ENCODE data around the gene PRICKLE2.
"Not testable (repeated sequence)": the region's sequence is repeated elsewhere in the genome, so short reads cannot be mapped to it uniquely, and the experiment has no call there.

The PRICKLE2 gene

DNA sequence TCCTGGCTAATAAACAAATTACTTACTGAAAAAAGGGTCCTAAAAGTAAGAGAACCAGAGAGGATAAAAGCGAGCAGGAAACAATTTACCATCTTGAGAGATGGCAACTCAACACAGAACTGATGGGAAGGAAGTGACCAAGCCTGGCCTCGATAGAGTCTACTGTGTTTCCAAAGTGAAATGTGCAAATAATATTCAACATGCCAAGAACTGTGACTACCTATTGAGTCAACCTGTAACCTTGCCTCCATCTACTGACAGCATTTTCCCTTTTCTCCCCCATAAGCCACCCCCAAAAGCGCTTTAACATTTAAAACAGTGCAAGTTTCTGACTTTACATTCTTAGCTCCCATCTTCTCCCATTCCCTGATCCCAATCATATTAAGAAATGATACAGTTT is 126.6 kb downstream of the PRICKLE2 start:
- DNase-seq (ENCODE audit: low read depth) = no peak

DNA sequence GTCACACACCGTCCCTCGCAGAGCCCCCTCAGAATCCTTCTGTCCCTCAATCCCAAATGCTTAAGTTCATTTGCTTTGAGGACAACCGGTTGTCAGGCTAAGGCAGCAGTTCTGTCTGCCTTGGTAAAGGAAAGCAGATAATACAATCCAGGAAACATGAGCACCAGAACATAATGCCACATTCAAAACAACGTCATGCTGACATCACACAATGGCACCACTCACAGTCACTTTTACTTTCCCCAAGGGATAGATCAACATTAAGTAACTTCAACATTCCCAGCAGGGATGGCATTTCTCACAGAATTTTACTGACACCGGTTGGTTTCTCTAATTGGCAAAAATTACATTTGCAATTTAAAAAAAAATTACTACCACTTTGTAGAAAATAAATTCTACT is 127.3 kb downstream of the PRICKLE2 start:
- no peak for DNase-seq (ENCODE audit: low read depth)

DNA sequence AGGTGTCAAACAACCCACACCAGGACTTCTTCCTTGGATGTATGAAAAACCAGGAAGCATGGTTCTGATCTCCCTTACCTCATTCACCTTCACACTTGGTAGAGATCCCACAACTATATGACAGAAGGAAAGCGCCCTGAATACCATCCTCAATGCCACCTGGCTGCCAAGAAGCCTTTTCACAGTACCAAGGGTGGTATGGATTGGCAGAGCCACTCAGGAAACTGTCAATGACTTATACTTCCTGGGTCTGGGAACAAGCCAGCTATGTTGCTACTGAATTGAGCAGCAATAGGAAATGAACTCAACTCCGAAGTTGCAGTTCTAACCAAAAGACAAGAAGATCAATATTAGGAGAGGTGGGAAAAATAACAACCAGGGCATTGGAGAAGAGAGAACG is 129.5 kb downstream of the PRICKLE2 start:
- DNase-seq (ENCODE audit: low read depth) = no peak

- DNase-seq (ENCODE audit: low read depth) = no peak
These were observed 130.6 kb downstream of the PRICKLE2 start for GRCh38 chr3:64094713-64095079.

DNA sequence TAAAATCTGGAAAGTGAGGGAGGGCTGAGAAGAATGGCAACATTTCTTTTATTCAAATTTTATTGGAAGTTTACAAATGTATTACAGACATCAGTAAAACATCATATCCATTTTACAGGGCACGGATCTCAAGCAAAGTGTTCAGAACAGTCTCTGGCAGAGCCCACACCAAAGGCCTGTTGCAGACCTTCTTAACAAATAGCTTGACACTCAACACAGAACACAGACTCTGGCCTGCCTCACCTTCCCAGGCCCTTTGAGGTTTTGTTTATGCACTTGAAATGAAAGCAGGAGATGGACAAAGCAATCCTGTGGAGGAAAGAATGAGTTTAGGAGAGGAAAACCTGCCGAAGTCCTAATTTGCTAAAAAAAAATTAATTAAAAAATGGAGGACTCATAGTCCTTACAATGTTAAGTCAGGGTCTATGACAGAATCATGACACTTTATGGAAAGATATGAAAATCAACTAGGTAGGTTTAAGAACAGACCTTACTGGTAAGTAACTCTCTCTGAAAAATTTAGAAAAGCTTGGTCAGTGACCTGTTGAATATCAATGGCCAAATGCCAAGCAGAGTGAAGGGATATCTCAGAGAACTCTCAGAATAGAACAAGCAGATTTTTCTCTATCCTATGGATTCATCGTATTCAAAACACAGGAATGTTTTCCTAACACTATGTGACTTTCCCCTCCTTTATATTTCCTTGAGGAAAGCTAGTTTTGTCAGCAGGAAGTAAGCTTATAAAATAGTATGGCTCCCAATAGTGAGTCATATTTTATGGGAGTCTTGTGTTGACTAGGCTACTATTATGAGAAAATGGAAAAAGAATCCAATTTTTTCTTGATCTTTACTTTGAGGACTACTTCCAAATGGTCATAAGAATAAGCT is 131.2 kb downstream of the PRICKLE2 start:
- DNase-seq (ENCODE audit: low read depth) = no peak

DNA sequence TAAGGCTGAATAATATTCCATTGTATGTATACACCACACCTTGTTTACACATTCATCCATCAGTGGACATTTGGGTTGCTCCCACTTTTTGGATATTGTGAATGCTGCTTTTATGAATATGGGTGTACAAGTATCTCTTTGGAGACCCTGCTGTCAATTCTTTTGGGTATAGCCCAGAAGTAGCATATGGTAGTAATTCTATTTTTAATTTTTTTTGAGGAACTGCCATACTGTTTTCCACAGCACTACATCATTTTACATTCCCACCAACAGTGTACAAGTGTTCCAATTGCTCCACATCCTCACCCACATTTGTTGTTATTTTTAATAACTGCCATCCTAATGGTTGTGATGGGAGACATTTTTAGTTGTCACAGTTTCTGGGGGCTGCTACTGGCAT is 132.1 kb downstream of the PRICKLE2 start:
- no peak for DNase-seq (ENCODE audit: low read depth)

DNA sequence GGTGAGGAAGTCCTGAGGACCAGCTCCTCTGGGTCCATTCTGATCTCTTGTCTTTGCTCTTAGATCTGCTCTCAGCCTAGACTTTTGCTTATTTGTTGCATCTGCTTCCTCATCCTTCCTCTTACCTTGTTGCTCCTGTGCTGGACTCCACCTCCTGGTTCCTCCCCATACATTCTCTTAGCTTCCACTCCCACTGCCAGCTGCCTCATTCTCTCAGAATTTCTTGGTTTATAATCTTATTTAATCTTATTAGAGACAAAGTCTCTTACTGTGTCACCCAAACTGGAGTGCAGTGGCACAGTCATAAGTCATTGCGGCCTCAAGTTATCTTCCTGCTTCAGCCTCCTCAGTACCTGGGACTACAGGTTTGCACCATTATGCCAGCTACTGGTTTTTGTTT is 133.8 kb downstream of the PRICKLE2 start:
- DNase-seq (ENCODE audit: low read depth) = no peak

DNA sequence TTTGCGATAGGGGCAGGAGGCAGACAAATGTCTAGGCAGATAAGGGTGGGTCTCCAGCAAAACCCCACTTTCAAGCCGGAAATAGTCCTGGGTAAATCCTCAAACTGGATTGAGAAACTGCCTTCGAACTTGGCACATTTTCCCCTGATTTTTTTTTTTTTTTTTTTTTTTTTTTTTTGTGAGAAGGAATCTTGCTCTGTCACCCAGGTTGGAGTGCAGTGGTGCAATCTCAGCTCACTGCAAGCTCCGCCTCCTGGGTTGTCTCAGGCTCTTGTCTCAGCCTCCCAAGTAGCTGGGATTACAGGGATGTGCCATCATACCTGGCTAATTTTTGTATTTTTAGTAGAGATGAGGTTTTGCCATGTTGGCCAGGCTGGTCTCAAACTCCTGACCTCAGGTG is 135.9 kb downstream of the PRICKLE2 start:
- not testable (repeated sequence) for DNase-seq (ENCODE audit: low read depth)

GRCh38 chr3:64088408-64089205 is 136.7 kb downstream of the PRICKLE2 start:
- DNase-seq (ENCODE audit: low read depth) = no peak

DNA sequence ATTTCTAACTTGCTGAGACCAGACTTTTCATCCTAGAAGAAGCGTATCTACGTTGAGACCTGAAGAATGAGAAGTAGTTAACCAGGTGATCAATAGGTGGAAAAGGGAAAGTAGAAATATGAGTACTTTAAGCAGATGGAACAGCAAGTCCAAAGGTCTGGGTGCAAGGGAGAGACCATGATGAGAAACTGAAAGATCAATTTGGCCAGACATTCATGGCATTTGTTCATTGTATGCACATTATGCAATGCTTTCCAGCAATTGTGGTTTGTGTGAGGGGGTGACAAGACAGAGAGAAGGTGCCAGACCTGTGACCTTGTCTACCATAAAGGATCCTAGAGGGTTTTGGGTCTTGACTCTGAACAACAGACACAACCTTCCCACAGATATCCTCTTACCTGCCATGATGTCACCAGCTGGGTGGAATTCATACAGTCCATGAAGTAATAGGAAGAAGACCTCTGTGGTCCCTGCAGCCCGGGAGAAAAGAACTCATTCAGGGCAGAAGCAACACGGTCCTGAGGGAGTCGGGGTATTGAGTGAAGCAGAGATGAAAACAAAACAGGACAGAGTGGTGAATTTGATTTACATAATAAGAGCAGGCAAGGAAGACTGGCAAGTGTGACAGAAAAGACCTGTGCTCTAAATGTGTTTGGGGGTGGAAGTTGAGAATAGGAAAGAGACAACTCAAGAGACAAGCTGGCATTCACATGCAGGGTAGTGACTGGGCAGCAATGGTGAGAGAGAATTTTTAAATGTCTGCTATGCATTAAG is 138.6 kb downstream of the PRICKLE2 start:
- DNase-seq (ENCODE audit: low read depth) = no peak

DNA sequence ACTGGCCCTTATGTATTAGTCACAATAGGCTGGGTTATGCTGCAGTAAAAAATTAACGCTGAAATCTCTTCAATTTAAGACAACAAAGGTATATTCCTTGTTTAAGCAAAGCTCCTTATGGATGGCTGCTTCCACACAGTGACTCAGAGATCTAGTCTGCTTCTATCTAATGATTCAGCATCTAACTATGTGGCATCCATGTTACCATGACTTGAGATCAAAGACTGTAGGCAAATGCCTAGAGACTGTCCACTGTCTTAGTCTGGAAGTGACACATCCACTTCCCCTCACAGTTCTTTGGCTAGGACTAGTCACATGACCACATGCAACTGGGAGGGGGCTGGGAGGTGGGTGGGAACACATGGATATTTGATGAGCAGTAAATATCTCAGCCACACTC is 140.6 kb downstream of the PRICKLE2 start:
- DNase-seq (ENCODE audit: low read depth) = no peak

- no peak for DNase-seq (ENCODE audit: low read depth)
These were observed 141.7 kb downstream of the PRICKLE2 start for GRCh38 chr3:64083575-64083974.

GRCh38 chr3:64082961-64083541 is 142.2 kb downstream of the PRICKLE2 start:
- no peak for DNase-seq (ENCODE audit: low read depth)

DNA sequence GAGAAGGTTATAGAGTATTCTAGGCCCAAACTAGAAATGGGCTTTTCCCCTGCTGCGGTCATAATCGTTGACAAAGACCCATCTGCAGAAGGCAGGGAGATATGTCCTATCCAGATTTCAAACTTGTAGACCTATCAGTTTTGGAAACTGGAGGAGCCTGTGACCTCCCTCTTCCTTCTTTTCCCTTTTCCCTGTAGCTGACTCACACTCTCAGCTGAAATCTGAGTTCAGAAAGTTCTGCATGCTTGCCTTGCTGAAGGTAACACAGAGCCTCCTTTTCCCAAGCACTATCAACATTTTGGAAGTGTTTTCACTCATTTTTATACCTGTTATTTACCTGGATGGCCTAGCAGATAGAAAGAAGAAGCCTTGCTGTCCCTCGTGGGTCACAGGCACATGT is 142.9 kb downstream of the PRICKLE2 start:
- no peak for DNase-seq (ENCODE audit: low read depth)

GRCh38 chr3:64081235-64081630 is 144.0 kb downstream of the PRICKLE2 start:
- no peak for DNase-seq (ENCODE audit: low read depth)

DNA sequence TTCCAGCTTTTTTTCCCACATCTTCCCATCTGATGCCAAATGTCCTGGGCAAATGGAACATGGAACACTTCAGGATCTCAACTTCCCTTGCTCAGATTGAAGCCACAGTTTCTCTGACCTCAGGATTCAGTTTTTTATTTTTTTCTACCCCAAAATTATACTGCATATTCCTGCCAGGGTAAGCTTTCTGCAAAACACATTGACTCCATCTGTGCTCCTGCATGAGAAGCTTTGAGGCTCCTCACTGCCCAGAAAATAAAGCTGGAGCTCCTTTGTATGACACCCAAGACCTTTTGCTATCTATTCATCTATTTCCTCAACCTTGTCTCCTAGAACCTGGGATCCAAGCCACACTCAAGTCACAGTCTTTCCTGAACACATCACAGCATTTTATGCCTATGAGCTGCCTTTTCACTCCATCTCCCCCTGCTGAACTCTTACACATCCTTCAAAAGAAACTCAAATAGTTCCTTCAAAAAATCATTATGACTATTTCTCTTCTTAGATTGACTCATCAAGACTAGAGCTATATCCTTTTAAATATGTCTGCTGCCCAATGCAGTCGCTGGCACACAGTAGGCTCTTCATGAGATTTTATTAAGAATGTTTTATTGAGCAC is 144.5 kb downstream of the PRICKLE2 start:
- no peak for DNase-seq (ENCODE audit: low read depth)

DNA sequence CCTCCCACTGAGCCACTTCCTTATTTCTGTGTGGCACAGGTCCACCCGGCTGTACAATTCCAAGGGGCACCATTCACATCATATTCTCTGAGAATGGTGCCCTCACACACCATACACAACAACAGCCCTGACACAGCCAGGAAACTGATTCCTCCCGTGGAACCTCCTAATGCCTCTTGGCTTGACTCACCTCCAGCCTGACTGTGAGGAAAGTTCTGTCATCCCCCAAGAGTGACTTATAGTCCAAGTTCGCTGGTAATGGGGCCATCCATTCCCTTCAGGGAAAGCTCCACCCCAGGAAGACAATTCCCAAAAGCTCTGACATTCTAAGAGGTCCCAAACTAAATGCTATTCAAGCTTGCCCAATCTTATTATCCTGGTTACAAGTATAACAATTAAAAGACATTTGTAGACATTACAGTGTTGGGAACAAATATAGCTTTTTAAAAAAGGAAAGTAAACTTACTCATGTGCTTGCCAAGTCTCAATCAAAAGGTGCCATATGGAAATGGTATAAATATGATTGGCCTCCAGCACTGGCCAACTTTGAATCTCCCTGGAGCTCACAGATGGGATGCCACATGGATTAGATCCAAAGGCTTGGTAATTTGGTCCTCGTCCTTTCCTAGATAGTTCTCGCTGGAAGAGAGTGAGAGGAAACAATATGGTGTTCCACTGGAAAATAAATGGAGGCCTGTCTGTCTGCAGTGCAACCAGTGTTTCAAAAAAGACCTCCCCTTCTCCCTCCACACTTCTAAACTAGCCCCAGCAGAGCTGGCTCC is 145.7 kb downstream of the PRICKLE2 start:
- no peak for DNase-seq (ENCODE audit: low read depth)

GRCh38 chr3:64078966-64079365 is 146.3 kb downstream of the PRICKLE2 start:
- DNase-seq (ENCODE audit: low read depth) = no peak

DNA sequence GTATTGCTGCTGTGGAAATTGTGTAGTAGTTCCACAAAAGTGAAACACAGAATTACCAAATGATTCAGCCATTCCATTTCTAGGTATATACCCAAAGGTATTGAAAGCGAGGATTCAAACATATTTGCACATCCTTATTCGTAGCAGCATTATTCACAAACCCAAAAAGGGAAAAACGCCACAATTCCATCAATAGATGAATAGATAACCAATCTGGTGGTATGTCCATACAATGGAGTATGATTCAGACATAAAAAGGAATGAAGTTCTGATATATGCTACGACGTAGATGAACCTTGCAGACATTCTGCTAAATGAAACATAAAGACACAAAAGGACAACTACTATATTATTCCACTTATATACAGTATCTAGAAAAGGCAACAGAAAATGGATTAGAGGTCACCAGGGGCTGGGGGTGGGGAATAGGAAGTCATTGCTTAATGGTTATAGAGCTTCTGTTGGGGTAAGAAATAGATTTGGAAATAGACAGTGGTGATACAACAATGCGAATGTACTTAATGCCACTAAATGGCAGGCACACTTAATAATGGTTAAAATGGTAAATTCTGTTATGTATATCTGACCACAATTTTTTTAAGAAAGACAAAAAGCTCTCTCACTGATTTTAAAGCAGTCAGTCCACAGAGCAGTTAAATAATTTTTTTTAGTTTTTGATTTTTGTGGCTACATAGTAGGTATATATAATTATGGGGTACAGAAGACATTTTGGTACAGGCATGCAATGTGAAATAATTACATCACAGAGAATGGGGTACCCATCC is 150.2 kb downstream of the PRICKLE2 start:
- no peak for DNase-seq (ENCODE audit: low read depth)

- DNase-seq (ENCODE audit: low read depth) = no peak
These were observed 151.2 kb downstream of the PRICKLE2 start for GRCh38 chr3:64074060-64074459.
